Measurements from ENCODE around the gene SORCS2.

The SORCS2 gene

GRCh38 chr4:7390906-7391636 lies 198.7 kb downstream of the SORCS2 start:
- no peak overlapping the region for H3K14ac ChIP-seq (ENCODE audit: low read length in 2 of 2)
- no peak overlapping the region for H3K4me2 ChIP-seq (ENCODE audit: low read length, poor library complexity, severe bottlenecking)
- no peak overlapping the region for H2AK5ac ChIP-seq (ENCODE audit: low read length, severe bottlenecking)
- H2AFZ ChIP-seq (ENCODE audit: low read depth, low read length), result no peak overlapping the region
- H3K9ac ChIP-seq (ENCODE audit: low read length), result no peak overlapping the region
- H4K8ac ChIP-seq (ENCODE audit: low read length), result no peak overlapping the region
- no peak overlapping the region for H3K4ac ChIP-seq (ENCODE audit: low read depth in 1 of 2, low read length in 2 of 2)
- H3K27me3 ChIP-seq (ENCODE audit: control insufficient read depth in 1 of 2, insufficient read depth in 1 of 2, low read length in 2 of 2), result peaks cover 45 to 58% of the 10 kb centered on the region in 2 experiments
- no peaks in the 10 kb centered on the region for H3K79me1 ChIP-seq (replicated peaks; ENCODE audit: low read length, poor library complexity, severe bottlenecking)
- no peak overlapping the region for H2BK15ac ChIP-seq (ENCODE audit: low read depth, poor library complexity, severe bottlenecking)
- H2BK120ac ChIP-seq (ENCODE audit: low read depth, low read length), result no peak overlapping the region
- 80% methylated on average over 18 of the region's 18 CpGs for WGBS
- no peak for DNase-seq
- no peak overlapping the region for H2BK12ac ChIP-seq (ENCODE audit: low read length in 2 of 2)
- no peak overlapping the region for H2BK5ac ChIP-seq (ENCODE audit: low read depth, low read length, poor library complexity, severe bottlenecking)
- H3K18ac ChIP-seq (ENCODE audit: low read depth in 1 of 2, low read length in 2 of 2), result no peak overlapping the region
- H3K23ac ChIP-seq (ENCODE audit: low read length in 2 of 2), result no peak overlapping the region
- no peaks in the 10 kb centered on the region for H3K9me3 ChIP-seq (ENCODE audit: control insufficient read depth, low read length)
- no peaks in the 10 kb centered on the region for H3K36me3 ChIP-seq (ENCODE audit: control insufficient read depth in 1 of 2, insufficient read depth in 2 of 2, low read depth in 1 of 2, low read length in 2 of 2)
- no peak overlapping the region for H4K91ac ChIP-seq (ENCODE audit: low read length)
- no peaks in the 10 kb centered on the region for H3K4me1 ChIP-seq (ENCODE audit: control insufficient read depth, insufficient read depth, low read depth, low read length)
- H3K27ac ChIP-seq (ENCODE audit: low read length, poor library complexity, severe bottlenecking), result no peak overlapping the region
- H3K4me3 ChIP-seq (ENCODE audit: insufficient read depth in 1 of 2, low read depth in 1 of 2, low read length in 2 of 2), result no peak overlapping the region

GRCh38 chr4:7391637-7392437 lies 199.5 kb downstream of the SORCS2 start:
- 75% methylated on average over 16 of the region's 18 CpGs for WGBS
- no peak overlapping the region for H2BK120ac ChIP-seq (ENCODE audit: low read depth, low read length)
- no peak overlapping the region for H4K91ac ChIP-seq (ENCODE audit: low read length)
- H2BK15ac ChIP-seq (ENCODE audit: low read depth, poor library complexity, severe bottlenecking), result no peak overlapping the region
- H2BK12ac ChIP-seq (ENCODE audit: low read length in 2 of 2), result no peak overlapping the region
- H4K8ac ChIP-seq (ENCODE audit: low read length), result no peak overlapping the region
- no peak overlapping the region for H3K18ac ChIP-seq (ENCODE audit: low read depth in 1 of 2, low read length in 2 of 2)
- no peak for DNase-seq
- no peak overlapping the region for H3K23ac ChIP-seq (ENCODE audit: low read length in 2 of 2)
- no peak overlapping the region for H3K4me2 ChIP-seq (ENCODE audit: low read length, poor library complexity, severe bottlenecking)
- no peak overlapping the region for H3K27ac ChIP-seq (ENCODE audit: low read length, poor library complexity, severe bottlenecking)
- H3K4me1 ChIP-seq (ENCODE audit: control insufficient read depth, insufficient read depth, low read depth, low read length), result no peaks in the 10 kb centered on the region
- H3K4ac ChIP-seq (ENCODE audit: low read depth in 1 of 2, low read length in 2 of 2), result no peak overlapping the region
- peaks cover 52 to 65% of the 10 kb centered on the region in 2 experiments for H3K27me3 ChIP-seq (ENCODE audit: control insufficient read depth in 1 of 2, insufficient read depth in 1 of 2, low read length in 2 of 2)
- no peaks in the 10 kb centered on the region for H3K36me3 ChIP-seq (ENCODE audit: control insufficient read depth in 1 of 2, insufficient read depth in 2 of 2, low read depth in 1 of 2, low read length in 2 of 2)
- no peak overlapping the region for H3K9ac ChIP-seq (ENCODE audit: low read length)
- no peak overlapping the region for H2AFZ ChIP-seq (ENCODE audit: low read depth, low read length)
- no peak overlapping the region for H3K14ac ChIP-seq (ENCODE audit: low read length in 2 of 2)
- H3K79me1 ChIP-seq (replicated peaks; ENCODE audit: low read length, poor library complexity, severe bottlenecking), result no peaks in the 10 kb centered on the region
- no peak overlapping the region for H2BK5ac ChIP-seq (ENCODE audit: low read depth, low read length, poor library complexity, severe bottlenecking)
- no peak overlapping the region for H2AK5ac ChIP-seq (ENCODE audit: low read length, severe bottlenecking)
- no peaks in the 10 kb centered on the region for H3K9me3 ChIP-seq (ENCODE audit: control insufficient read depth, low read length)
- no peak overlapping the region for H3K4me3 ChIP-seq (ENCODE audit: insufficient read depth in 1 of 2, low read depth in 1 of 2, low read length in 2 of 2)

GRCh38 chr4:7392438-7393421 lies 200.4 kb downstream of the SORCS2 start:
- no peak overlapping the region for H3K23ac ChIP-seq (ENCODE audit: low read length in 2 of 2)
- WGBS, result 77% methylated on average over 32 of the region's 32 CpGs

More at GRCh38 chr4:7392438-7393421, 200.4 kb downstream of the SORCS2 start:
- H3K36me3 ChIP-seq (ENCODE audit: control insufficient read depth in 1 of 2, insufficient read depth in 2 of 2, low read depth in 1 of 2, low read length in 2 of 2), result no peaks in the 10 kb centered on the region
- H2AK5ac ChIP-seq (ENCODE audit: low read length, severe bottlenecking), result no peak overlapping the region
- no peak overlapping the region for H2AFZ ChIP-seq (ENCODE audit: low read depth, low read length)
- no peak overlapping the region for H4K8ac ChIP-seq (ENCODE audit: low read length)
- peaks cover 2% of the 10 kb centered on the region for H3K4me1 ChIP-seq (ENCODE audit: control insufficient read depth, insufficient read depth, low read depth, low read length)
- no peaks in the 10 kb centered on the region for H3K9me3 ChIP-seq (ENCODE audit: control insufficient read depth, low read length)
- H2BK120ac ChIP-seq (ENCODE audit: low read depth, low read length), result no peak overlapping the region
- H3K27me3 ChIP-seq (ENCODE audit: control insufficient read depth in 1 of 2, insufficient read depth in 1 of 2, low read length in 2 of 2), result peaks cover 58 to 74% of the 10 kb centered on the region in 2 experiments
- no peaks in the 10 kb centered on the region for H3K79me1 ChIP-seq (replicated peaks; ENCODE audit: low read length, poor library complexity, severe bottlenecking)
- H3K14ac ChIP-seq (ENCODE audit: low read length in 2 of 2), result no peak overlapping the region
- H2BK15ac ChIP-seq (ENCODE audit: low read depth, poor library complexity, severe bottlenecking), result no peak overlapping the region
- no peak overlapping the region for H3K27ac ChIP-seq (ENCODE audit: low read length, poor library complexity, severe bottlenecking)
- peak overlapping the region in 1 of 2 experiments; percentile 18 for H3K4me3 ChIP-seq (ENCODE audit: insufficient read depth in 1 of 2, low read depth in 1 of 2, low read length in 2 of 2)
- H3K4me2 ChIP-seq (ENCODE audit: low read length, poor library complexity, severe bottlenecking), result no peak overlapping the region
- no peak overlapping the region for H3K18ac ChIP-seq (ENCODE audit: low read depth in 1 of 2, low read length in 2 of 2)
- no peak overlapping the region for H2BK12ac ChIP-seq (ENCODE audit: low read length in 2 of 2)
- peak; percentile 4 for DNase-seq
- H2BK5ac ChIP-seq (ENCODE audit: low read depth, low read length, poor library complexity, severe bottlenecking), result no peak overlapping the region
- H4K91ac ChIP-seq (ENCODE audit: low read length), result no peak overlapping the region
- H3K4ac ChIP-seq (ENCODE audit: low read depth in 1 of 2, low read length in 2 of 2), result no peak overlapping the region
- peak overlapping the region; percentile 58 for H3K9ac ChIP-seq (ENCODE audit: low read length)

Measured in mesenchymal stem cell (in vitro differentiated cells and primary cell).